ENCODE results near the gene KCNE4.
"Not testable (repeated sequence)": the region's sequence is repeated elsewhere in the genome, so short reads cannot be mapped to it uniquely, and the experiment has no call there.

KCNE4 gene

GRCh38 chr2:223058952-223059716 is 7.1 kb downstream of the KCNE4 start:
- DNase-seq (ENCODE audit: low spot score): no peak

GRCh38 chr2:223060201-223060825 is 8.3 kb downstream of the KCNE4 start:
- DNase-seq (ENCODE audit: low spot score): no peak

- no peak for DNase-seq (ENCODE audit: low spot score)
These were observed 10.4 kb downstream of the KCNE4 start for GRCh38 chr2:223062396-223062795.

- DNase-seq (ENCODE audit: low spot score): no peak
These were observed 13.1 kb downstream of the KCNE4 start for GRCh38 chr2:223065107-223065506.

- DNase-seq (ENCODE audit: low spot score): no peak
These were observed 14.7 kb downstream of the KCNE4 start for GRCh38 chr2:223066721-223067120.

- DNase-seq (ENCODE audit: low spot score): no peak
These were observed 16.1 kb downstream of the KCNE4 start for GRCh38 chr2:223068071-223068470.

- no peak for DNase-seq (ENCODE audit: low spot score)
These were observed 17.5 kb downstream of the KCNE4 start for GRCh38 chr2:223069465-223069864.

GRCh38 chr2:223069988-223070387 is 18.0 kb downstream of the KCNE4 start:
- no peak for DNase-seq (ENCODE audit: low spot score)

GRCh38 chr2:223071139-223071538 is 19.1 kb downstream of the KCNE4 start:
- DNase-seq (ENCODE audit: low spot score): no peak

- no peak for DNase-seq (ENCODE audit: low spot score)
These were observed 20.8 kb downstream of the KCNE4 start for GRCh38 chr2:223072826-223073225.

GRCh38 chr2:223075301-223076270 is 23.6 kb downstream of the KCNE4 start:
- no peak for DNase-seq (ENCODE audit: low spot score)

GRCh38 chr2:223076573-223076972 is 24.6 kb downstream of the KCNE4 start:
- no peak for DNase-seq (ENCODE audit: low spot score)

GRCh38 chr2:223078482-223078881 is 26.5 kb downstream of the KCNE4 start:
- no peak for DNase-seq (ENCODE audit: low spot score)

GRCh38 chr2:223079378-223079777 is 27.4 kb downstream of the KCNE4 start:
- no peak for DNase-seq (ENCODE audit: low spot score)

- no peak for DNase-seq (ENCODE audit: low spot score)
These were observed 27.9 kb downstream of the KCNE4 start for GRCh38 chr2:223079925-223080324.

GRCh38 chr2:223080790-223081360 is 28.9 kb downstream of the KCNE4 start:
- DNase-seq (ENCODE audit: low spot score): not testable (repeated sequence)

GRCh38 chr2:223081789-223082188 is 29.8 kb downstream of the KCNE4 start:
- no peak for DNase-seq (ENCODE audit: low spot score)

GRCh38 chr2:223082706-223083105 is 30.7 kb downstream of the KCNE4 start:
- DNase-seq (ENCODE audit: low spot score): no peak

GRCh38 chr2:223083402-223084070 is 31.5 kb downstream of the KCNE4 start:
- no peak for DNase-seq (ENCODE audit: low spot score)

GRCh38 chr2:223084873-223085272 is 32.9 kb downstream of the KCNE4 start:
- DNase-seq (ENCODE audit: low spot score): no peak

- no peak for DNase-seq (ENCODE audit: low spot score)
These were observed 34.5 kb downstream of the KCNE4 start for GRCh38 chr2:223086370-223086981.
